Esophagus squamous epithelium (tissue), 5 donors: Measurements from ENCODE around the gene GPR26. TPM values are rescaled to one million over a fixed set of nuclear protein-coding genes. Genes with fewer than 3 reads are reported as not detected.

ENCODE experiments used
- DNase-seq: peaks from one replicate; lab custom pipeline; 2025; lab: John Stamatoyannopoulos, UW
- H3K27ac ChIP-seq, 4 donors: fragments of 200-600 bp; sonication (generic); one replicate each; pipeline ENCODE4 v1.5.1; 2016 to 2019; ENCODE audit warnings: mild to moderate bottlenecking in 1 of 4
- H3K27me3 ChIP-seq, 4 donors: fragments of 200-600 bp; sonication (generic); 1 replicate in 3 of 4; 2 replicates in 1 of 4; pipeline versions ENCODE4 v1.5.1 to v1.6.0; 2017 to 2021; ENCODE audit warnings: antibody characterized with exemption in 1 of 4
- H3K36me3 ChIP-seq, 3 donors: fragments of 200-600 bp; sonication (generic); one replicate each; pipeline ENCODE4 v1.5.1; 2016 to 2019
- H3K4me1 ChIP-seq, 3 donors: fragments of 200-600 bp; sonication (generic); one replicate each; pipeline ENCODE4 v1.5.1; 2017 to 2019
- H3K4me3 ChIP-seq, 4 donors: fragments of 200-600 bp; sonication (generic); 1 replicate in 3 of 4; 2 replicates in 1 of 4; pipeline ENCODE4 v1.5.1; 2016 to 2019; ENCODE audit warnings: mild to moderate bottlenecking in 2 of 4, moderate library complexity in 1 of 4
- H3K9me3 ChIP-seq, 3 donors: fragments of 200-600 bp; sonication (generic); one replicate each; pipeline ENCODE4 v1.5.1; 2016 to 2019
- CTCF ChIP-seq, 6 experiments: fragments of 450-650 bp in 4 of 6; fragments of 200-600 bp in 2 of 6; sonication (generic) in 2 of 6; IDR thresholded peaks; one replicate each; pipeline ENCODE4 v1.5.1; 2016 to 2019; ENCODE audit warnings: antibody characterized with exemption in 6 of 6, mild to moderate bottlenecking in 4 of 6, moderate library complexity in 4 of 6
- POLR2A ChIP-seq, 4 donors: fragments of 450-650 bp; IDR thresholded peaks; one replicate each; pipeline ENCODE4 v1.6.1; 2017; ENCODE audit warnings: antibody characterized with exemption in 4 of 4, mild to moderate bottlenecking in 4 of 4, moderate library complexity in 3 of 4
- WGBS, 2 donors: methylation state at CpG; one replicate each; pipeline ENCODE4 v1.1.5; 2018; 5-methylcytosine and 5-hydroxymethylcytosine counted together
- intact Hi-C: fragments of 100-400 bp; cut with DNase I; formaldehyde crosslinking; loops from one replicate; pipeline ENCODE4 v1.15.0; 2022
- total RNA-seq, 4 donors: library from RNA; depleted of rRNA; stranded (reverse); fragments of >200 nt; gene quantifications; one replicate each; pipeline ENCODE4 v1.1.0, GENCODE V29; 2016
- donor health status: DM: yes; HTN: yes; CAD: no.

The GPR26 gene
- total RNA-seq, 4 donors from 2014 or later, result not detected

DNA sequence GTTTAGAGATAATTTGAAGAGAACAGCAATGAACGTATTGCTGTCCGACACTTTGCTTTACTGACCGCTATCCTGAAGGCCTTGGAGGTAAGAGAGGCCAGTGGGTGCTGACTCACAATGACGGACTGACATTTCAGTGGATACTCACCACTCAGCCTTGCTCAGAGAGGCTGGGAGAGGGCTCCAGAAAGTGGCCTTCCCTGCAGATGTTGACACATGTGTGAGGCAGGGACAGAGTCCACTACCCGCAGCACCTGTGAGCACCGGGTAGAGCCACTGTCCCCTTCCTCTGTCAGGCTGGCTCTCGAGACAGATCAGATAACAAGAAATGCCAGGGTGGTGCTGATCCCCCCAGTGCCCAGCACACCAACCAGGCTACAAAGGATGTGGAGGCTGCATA lies 75.0 kb downstream of the GPR26 start:
- DNase-seq, result no peak
- TF ChIP-seq POLR2A (IDR thresholded peaks at IDR 0.05) (no peak), CTCF (IDR thresholded peaks at IDR 0.05) (no peak)
- WGBS, 2 donors, result 77 to 83% methylated on average over 3 to 7 of the region's 7 CpGs
- H3K36me3 ChIP-seq, result no peaks in the 10 kb centered on the region
- intact Hi-C loops, result no loop called here
- no peak overlapping the region for H3K27ac ChIP-seq
- peaks cover 0 to 5% (median 0%) of the 10 kb centered on the region in 3 donors for H3K4me1 ChIP-seq
- H3K9me3 ChIP-seq, result no peaks in the 10 kb centered on the region
- peaks cover 0 to 9% (median 0%) of the 10 kb centered on the region in 4 donors for H3K27me3 ChIP-seq
- no peak overlapping the region for H3K4me3 ChIP-seq

DNA sequence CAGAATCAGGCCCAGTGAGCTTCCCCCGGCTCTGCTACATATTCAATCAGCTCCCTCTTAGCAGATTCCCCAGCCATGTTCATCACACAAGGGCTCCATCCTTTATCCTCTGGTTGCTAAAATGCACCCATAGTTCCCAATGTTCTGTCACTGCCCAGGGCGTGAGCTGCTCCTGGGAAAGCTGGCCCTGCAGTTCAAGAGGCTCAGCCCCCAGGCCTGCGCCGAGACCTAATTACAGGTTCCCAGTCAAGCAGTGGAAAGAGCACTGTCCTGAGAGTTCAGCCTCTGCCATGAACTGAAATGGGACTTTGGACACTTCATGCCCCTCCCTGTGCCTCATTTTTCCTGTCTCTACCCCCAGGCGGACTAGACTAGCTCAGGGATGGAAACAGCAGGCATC lies 75.6 kb downstream of the GPR26 start:
- WGBS, 2 donors, result 50 to 85% methylated on average over 2 to 4 of the region's 5 CpGs
- H3K27me3 ChIP-seq, result peaks cover 0 to 9% (median 0%) of the 10 kb centered on the region in 4 donors
- no peak for DNase-seq
- intact Hi-C loops, result no loop called here
- H3K36me3 ChIP-seq, result no peaks in the 10 kb centered on the region
- no peak overlapping the region for H3K4me3 ChIP-seq
- TF ChIP-seq CTCF (IDR thresholded peaks at IDR 0.05) (no peak), POLR2A (IDR thresholded peaks at IDR 0.05) (no peak)
- H3K9me3 ChIP-seq, result no peaks in the 10 kb centered on the region
- peaks cover 0 to 5% (median 0%) of the 10 kb centered on the region in 3 donors for H3K4me1 ChIP-seq
- H3K27ac ChIP-seq, result no peak overlapping the region

DNA sequence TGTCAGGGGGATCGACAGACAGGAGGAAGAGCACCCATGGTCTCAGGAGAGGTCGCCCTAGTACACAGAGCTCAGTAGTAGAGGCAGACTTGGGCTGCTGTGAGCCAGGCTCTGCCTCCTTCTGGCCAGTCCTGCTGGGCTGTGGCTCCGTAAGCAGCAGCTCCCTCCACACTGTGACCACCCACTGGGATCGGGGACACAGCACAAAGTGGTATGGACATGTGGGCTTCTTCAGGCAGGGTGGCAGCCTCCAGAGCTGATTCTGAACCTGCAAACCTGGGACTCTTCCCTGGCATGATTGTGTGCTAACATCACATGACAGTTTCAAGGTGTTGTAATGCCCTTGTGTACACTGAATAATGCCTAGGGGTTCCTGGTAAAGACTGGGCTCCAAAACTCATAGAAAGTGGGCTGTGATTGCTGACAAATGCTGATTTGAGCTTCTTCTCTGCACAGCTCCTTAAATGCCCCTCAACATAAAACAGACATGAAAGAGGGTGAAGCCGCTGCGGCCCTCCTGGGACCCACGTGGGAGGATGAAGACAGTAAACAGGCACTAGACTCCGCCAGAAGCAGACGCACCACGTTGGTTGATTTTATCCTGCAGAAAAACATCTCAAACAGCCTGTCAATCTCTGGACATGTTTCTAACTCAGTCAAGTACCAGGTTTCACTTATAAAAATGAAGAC lies 76.7 kb downstream of the GPR26 start:
- H3K4me1 ChIP-seq, result peaks cover 0 to 5% (median 0%) of the 10 kb centered on the region in 3 donors
- no peak overlapping the region for H3K27ac ChIP-seq
- H3K36me3 ChIP-seq, result no peaks in the 10 kb centered on the region
- H3K27me3 ChIP-seq, result peaks cover 0 to 13% (median 0%) of the 10 kb centered on the region in 4 donors
- TF ChIP-seq POLR2A (IDR thresholded peaks at IDR 0.05) (no peak), CTCF (IDR thresholded peaks at IDR 0.05) (no peak)
- WGBS, 2 donors, result 69 to 76% methylated on average over 6 of the region's 10 CpGs
- no peaks in the 10 kb centered on the region for H3K9me3 ChIP-seq
- H3K4me3 ChIP-seq, result no peak overlapping the region
- intact Hi-C loops, result no loop called here
- no peak for DNase-seq

GRCh38 chr10:123743441-123744223 lies 77.5 kb downstream of the GPR26 start:
- intact Hi-C loops, result no loop called here
- no peak for DNase-seq
- TF ChIP-seq POLR2A (IDR thresholded peaks at IDR 0.05), result no peak
- TF ChIP-seq CTCF (IDR thresholded peaks at IDR 0.05), result no peak
- H3K9me3 ChIP-seq, result no peaks in the 10 kb centered on the region
- no peak overlapping the region for H3K27ac ChIP-seq
- 49 to 63% methylated on average over 11 to 13 of the region's 13 CpGs for WGBS, 2 donors
- H3K4me3 ChIP-seq, result no peak overlapping the region
- H3K27me3 ChIP-seq, result peaks cover 0 to 15% (median 0%) of the 10 kb centered on the region in 4 donors
- peaks cover 0 to 5% (median 0%) of the 10 kb centered on the region in 3 donors for H3K4me1 ChIP-seq
- no peaks in the 10 kb centered on the region for H3K36me3 ChIP-seq

DNA sequence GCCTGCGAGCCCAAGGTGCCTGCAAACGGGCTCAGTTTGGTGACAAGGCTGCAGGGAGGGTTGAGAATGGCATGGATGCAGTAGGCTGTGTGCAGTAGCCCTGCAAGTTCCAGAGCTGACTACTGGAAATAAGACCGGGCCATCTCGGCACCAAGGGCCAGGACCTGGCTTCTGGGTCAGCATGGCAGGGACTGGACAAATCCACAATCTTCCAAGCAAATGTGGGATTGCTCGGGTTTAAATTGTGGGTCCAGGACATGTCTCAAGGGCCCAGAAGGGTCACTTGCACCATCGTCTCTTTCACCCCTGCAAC lies 78.0 kb downstream of the GPR26 start:
- H3K4me3 ChIP-seq, result no peak overlapping the region
- H3K27me3 ChIP-seq, result peaks cover 0 to 18% (median 0%) of the 10 kb centered on the region in 4 donors
- H3K4me1 ChIP-seq, result peaks cover 0 to 5% (median 0%) of the 10 kb centered on the region in 3 donors
- intact Hi-C loops, result no loop called here
- TF ChIP-seq CTCF (IDR thresholded peaks at IDR 0.05) (no peak), POLR2A (IDR thresholded peaks at IDR 0.05) (no peak)
- DNase-seq, result no peak
- WGBS, 2 donors, result 67 to 75% methylated on average over 2 to 4 of the region's 6 CpGs
- no peak overlapping the region for H3K27ac ChIP-seq
- no peaks in the 10 kb centered on the region for H3K9me3 ChIP-seq
- no peaks in the 10 kb centered on the region for H3K36me3 ChIP-seq
